Measurements from ENCODE around the gene IFITM10. TPM values are rescaled to one million over a fixed set of nuclear protein-coding genes. Genes with fewer than 3 reads are reported as not detected.

The IFITM10 gene
- total RNA-seq, 2 experiments from 2014 or later: 0.96 to 1.3 TPM

DNA sequence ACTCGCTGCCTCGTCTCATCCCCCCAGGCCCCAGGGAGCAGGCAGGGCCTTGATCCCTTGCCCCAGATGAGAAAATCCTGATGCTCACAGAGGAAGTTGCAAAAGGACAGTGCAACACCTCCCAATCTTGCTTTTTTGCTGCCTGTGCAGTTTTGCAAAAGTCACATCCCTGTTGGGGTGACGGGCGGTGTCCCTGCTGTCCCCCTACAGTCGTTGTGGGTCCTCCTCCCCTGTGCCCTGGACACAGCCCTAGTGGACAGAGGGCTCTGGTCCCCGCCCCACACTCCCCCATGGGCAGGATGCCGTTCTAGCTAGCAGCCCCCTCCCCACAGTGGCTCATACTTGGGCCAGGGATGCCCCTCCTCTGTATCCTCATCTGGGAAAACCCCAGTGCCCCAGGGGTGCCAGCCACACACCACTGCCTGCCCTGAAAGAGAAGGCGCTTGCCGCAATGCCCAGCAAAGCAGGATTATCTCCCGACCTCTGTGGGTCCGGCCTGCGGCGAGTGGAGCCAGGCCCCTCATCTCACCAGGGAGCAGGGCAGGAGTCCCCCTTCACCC, 31.7 kb upstream of the IFITM10 start:
- Mint-ChIP-seq H3K4me1 (peaks cover 8% of the 10 kb centered on the region), H3K4me3 (no peak overlapping the region), H3K9me3 (ENCODE audit: low read depth) (no peaks in the 10 kb centered on the region), H3K27me3 (no peaks in the 10 kb centered on the region), H3K27ac (no peak overlapping the region), H3K36me3 (no peaks in the 10 kb centered on the region)
- DNase-seq: no peak
- CTCF ChIA-PET: interaction anchor here (1.2 kb wide), 1 partner anchor 54 kb away, joined by 3 read pairs; no protein-coding TSS in a partner anchor
- no peak for ATAC-seq

DNA sequence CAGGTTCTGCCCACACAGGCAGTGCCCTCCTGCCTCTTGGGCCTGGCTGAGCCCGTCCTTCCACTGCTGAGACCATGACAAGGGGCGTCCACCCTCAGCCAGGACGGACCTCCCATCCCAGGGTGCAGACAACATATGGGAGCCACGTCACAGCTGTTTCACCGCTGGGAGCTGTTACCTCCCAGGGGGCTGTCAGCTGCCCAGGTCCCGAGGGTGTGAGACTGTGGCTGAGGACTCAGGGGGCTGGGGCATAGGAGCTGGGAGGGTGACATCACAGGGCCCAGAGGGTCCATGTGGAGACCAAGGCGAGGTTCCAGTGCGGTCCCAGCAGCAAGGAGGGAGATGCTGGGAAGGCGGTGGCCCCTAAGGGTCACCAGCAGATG, 31.2 kb upstream of the IFITM10 start:
- no peak overlapping the region for H3K4me3 Mint-ChIP-seq

DNA sequence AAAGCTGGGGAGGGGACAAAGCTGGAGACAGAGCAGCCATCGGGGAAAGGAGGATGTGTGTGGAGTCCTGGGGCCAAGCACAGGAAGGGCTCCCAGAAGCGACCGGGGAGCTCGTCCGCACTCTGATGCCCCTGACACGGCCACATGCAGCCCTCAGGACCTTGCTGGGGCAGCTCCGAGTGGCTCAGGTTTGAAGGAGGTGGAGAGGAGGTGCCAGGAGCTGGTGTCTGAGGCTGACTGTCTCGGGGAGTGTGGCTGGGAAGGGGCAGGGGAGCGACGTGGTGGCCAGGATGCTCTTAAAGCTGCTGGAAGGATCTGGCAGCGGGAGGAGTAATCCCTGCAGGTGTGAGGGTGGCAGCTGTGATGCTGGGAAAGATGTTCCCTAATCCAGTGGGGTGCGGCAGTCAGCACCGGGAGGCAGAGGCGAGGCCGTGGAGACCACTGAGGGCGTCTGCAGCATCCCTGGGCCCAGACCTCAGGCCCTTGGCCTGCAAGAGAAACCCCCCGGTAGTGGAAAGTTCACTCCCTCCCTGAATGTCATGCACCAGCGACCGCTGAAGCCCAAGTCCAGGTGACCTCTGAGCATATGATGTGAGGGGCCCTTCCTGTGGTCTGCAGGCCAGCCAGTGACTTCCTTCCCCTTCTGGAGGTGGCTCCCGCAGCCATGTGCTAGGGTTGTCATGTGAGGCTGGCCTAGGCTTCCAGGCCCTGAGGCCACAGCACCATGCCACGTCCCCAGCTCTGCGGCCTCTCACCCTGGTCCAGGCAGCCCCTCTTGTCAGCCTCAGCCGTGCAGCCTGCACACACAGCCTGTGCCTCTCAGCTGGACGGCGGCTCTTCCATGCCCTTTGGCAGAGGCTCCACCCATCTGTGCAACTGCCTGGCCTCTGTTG, 30.6 kb upstream of the IFITM10 start:
- no peak overlapping the region for H3K4me3 Mint-ChIP-seq
- CTCF ChIA-PET: interaction anchor here (1.2 to 2.4 kb wide), 2 partner anchors 55 to 87 kb away, joined by 3 to 7 read pairs; no protein-coding TSS in a partner anchor
- ATAC-seq (no peak), DNase-seq (no peak)
- peaks cover 8% of the 10 kb centered on the region for H3K4me1 Mint-ChIP-seq
- H3K27ac Mint-ChIP-seq: no peak overlapping the region
- no peaks in the 10 kb centered on the region for H3K9me3 Mint-ChIP-seq (ENCODE audit: low read depth)
- peaks cover 3% of the 10 kb centered on the region for H3K27me3 Mint-ChIP-seq
- no peaks in the 10 kb centered on the region for H3K36me3 Mint-ChIP-seq

More for the DNA sequence above, 31.2 kb upstream of the IFITM10 start:
- Mint-ChIP-seq H3K27ac (no peak overlapping the region), H3K36me3 (no peaks in the 10 kb centered on the region), H3K4me1 (peaks cover 8% of the 10 kb centered on the region), H3K9me3 (ENCODE audit: low read depth) (no peaks in the 10 kb centered on the region), H3K27me3 (peaks cover 2% of the 10 kb centered on the region)
- ATAC-seq (no peak), DNase-seq (no peak)
- CTCF ChIA-PET: interaction anchor here (1.2 kb wide), 1 partner anchor 55 kb away, joined by 3 read pairs; no protein-coding TSS in a partner anchor

DNA sequence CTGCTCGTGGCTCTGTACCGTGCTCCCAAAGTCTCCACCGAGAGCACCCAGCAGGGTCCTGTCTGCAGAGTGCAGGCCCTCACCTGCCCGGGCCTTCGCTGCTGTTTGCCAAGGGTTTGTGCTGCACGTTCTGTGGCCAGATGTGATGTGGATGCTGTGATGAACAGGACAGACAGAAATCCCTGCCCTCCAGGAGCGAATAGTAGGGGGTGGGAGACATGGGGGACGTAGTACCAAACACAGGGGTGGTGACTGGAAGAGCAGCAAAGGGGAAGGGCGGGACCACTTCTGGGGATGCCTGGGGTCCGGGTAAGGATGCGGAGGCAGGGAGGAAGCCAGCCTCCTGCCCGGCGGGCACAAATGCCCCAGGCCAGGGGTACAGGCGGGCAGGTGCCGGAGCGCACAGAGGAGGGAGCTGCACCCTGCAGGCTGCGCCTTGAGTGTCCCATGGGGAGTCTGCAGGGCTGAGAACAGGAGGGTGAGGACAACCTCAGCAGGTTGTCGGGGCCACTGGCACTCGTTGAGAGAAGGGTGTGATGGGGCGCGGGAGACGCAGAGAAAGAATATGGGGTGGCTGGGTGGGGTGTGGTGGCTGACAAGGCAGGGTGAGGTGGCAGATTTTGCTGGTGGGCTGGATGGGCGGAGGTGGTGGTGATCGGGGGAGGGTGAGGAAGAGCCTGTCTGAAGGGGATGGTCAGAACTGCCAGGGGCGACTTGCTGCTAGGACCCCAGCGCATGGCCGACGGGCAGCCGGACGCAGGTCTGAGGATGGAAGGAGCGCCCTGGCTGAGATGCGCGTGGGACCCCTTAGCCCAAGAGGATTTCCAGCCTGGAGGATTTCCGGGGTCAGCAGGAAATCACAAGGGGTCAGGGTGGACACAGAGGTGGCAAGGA, 29.7 kb upstream of the IFITM10 start:
- no peak for DNase-seq
- CTCF ChIA-PET: interaction anchor here (2.4 kb wide), 1 partner anchor 86 kb away, joined by 7 read pairs; no protein-coding TSS in a partner anchor
- no peaks in the 10 kb centered on the region for H3K36me3 Mint-ChIP-seq
- H3K27ac Mint-ChIP-seq: no peak overlapping the region
- H3K4me1 Mint-ChIP-seq: peaks cover 8% of the 10 kb centered on the region
- H3K27me3 Mint-ChIP-seq: peaks cover 3% of the 10 kb centered on the region
- no peaks in the 10 kb centered on the region for H3K9me3 Mint-ChIP-seq (ENCODE audit: low read depth)
- no peak for ATAC-seq
- H3K4me3 Mint-ChIP-seq: no peak overlapping the region

DNA sequence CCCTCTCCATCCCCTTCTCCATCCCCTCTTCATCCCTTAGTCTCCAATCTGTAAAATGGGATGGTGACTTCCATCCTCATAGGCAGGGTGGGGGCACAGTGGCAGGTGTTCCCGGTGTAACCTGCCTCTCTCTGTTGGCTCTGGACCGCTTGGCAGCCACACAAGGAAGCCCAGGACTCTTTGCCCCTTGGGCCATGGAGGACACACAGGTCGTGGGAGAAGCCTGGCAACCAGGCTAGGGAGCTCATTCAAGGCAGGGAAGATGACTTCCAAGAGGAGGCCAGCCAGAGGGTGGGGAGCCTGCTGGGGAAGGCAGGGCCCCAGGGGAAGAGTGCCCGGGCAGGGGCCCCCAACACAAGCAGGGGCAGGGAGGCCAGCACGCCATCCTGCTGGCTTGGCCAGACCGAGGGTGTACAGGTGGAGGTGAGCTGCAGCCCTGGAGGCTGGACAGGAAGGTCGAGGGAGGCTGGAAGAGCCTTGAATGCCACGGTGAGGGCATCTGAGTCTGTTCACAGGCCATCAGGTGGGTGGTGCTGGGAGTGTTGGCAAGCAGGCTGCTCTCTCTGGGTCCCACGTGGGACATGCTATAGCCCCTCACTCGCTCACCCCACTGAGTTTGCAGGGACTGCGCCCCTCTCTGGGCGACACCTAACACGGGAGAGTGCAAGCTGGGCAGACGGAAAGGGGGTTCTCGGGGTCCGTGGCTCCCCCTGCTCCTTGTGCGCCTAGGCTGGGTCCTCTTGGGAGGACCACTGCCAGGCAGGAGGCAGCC, 28.8 kb upstream of the IFITM10 start:
- CTCF ChIA-PET: interaction anchor here (1.0 to 2.4 kb wide), 2 partner anchors 26 to 85 kb away, joined by 3 to 7 read pairs; no protein-coding TSS in a partner anchor
- Mint-ChIP-seq H3K4me1 (peaks cover 8% of the 10 kb centered on the region), H3K36me3 (no peaks in the 10 kb centered on the region), H3K9me3 (ENCODE audit: low read depth) (no peaks in the 10 kb centered on the region), H3K27ac (no peak overlapping the region), H3K4me3 (no peak overlapping the region), H3K27me3 (peaks cover 3% of the 10 kb centered on the region)
- DNase-seq: no peak
- no peak for ATAC-seq

DNA sequence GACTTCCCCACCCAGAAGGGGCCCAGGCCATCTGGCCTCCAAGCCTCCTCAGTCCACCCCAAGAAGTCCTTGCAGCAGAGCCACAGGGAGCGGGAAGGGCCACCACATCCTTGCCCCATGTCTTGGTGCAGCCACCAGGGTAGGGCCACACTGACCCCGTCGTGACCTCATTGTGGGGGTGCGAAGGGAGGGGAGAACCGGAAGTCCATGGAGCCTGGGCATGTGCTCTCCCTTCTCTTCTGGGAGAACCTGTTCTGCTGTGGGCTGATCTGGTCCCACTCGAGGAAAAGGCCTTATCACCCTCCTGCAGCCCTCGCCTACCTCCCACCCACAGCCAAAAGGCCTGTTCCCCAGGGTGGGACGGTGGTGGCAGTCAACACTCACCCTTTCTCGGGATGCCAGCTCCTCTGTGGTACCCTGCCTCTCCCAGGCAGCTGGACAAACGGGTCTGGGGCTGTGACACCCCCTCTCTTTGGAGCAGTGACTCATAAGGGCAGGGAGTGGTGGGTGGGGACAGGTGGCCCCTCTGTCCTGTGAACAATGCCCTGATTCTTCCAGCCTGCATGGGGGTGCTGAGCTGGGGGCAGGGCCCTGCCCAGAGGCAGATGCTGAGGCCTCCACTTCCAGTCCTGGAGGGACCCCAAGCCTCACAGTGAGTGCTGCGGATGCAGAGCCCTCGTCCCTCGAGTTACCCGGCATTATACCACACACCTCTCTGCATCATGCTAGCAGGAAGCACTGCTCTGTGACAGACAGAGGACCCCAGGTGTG, 27.9 kb upstream of the IFITM10 start:
- Mint-ChIP-seq H3K27ac (no peak overlapping the region), H3K27me3 (peaks cover 3% of the 10 kb centered on the region), H3K4me3 (no peak overlapping the region), H3K9me3 (ENCODE audit: low read depth) (no peaks in the 10 kb centered on the region), H3K36me3 (no peaks in the 10 kb centered on the region), H3K4me1 (peaks cover 13% of the 10 kb centered on the region)
- CTCF ChIA-PET: interaction anchor here (1.0 to 2.4 kb wide), 2 partner anchors 27 to 85 kb away, joined by 3 to 7 read pairs; no protein-coding TSS in a partner anchor
- no peak for ATAC-seq
- DNase-seq: no peak

DNA sequence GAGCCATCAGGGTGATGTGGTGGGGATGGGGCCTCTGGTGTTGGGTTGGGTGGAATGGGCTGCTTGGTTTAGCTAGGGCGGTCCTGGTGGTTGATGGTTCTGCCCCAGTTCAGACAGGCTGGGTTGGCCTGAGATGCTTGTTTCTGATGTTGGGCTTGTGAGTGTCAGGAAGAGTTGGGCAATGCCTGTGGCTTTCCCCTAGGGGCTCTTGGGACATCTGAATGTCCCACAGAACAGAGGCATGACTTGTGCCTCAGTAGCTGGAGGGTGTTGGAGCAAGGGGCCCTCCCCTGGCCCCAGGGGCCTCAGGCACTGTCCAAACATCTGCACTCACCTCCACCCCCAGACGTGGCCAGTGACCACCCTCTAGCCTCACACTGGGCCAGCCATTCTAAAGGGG, 27.3 kb upstream of the IFITM10 start:
- Mint-ChIP-seq H3K9me3 (ENCODE audit: low read depth) (no peaks in the 10 kb centered on the region), H3K27ac (no peak overlapping the region), H3K4me1 (peaks cover 17% of the 10 kb centered on the region), H3K27me3 (peaks cover 3% of the 10 kb centered on the region), H3K36me3 (no peaks in the 10 kb centered on the region), H3K4me3 (no peak overlapping the region)
- no peak for DNase-seq
- ATAC-seq: no peak
- CTCF ChIA-PET: interaction anchor here (0.7 to 0.9 kb wide), 3 partner anchors 14 to 55 kb away, joined by 3 to 4 read pairs (median 3); no protein-coding TSS in a partner anchor

DNA sequence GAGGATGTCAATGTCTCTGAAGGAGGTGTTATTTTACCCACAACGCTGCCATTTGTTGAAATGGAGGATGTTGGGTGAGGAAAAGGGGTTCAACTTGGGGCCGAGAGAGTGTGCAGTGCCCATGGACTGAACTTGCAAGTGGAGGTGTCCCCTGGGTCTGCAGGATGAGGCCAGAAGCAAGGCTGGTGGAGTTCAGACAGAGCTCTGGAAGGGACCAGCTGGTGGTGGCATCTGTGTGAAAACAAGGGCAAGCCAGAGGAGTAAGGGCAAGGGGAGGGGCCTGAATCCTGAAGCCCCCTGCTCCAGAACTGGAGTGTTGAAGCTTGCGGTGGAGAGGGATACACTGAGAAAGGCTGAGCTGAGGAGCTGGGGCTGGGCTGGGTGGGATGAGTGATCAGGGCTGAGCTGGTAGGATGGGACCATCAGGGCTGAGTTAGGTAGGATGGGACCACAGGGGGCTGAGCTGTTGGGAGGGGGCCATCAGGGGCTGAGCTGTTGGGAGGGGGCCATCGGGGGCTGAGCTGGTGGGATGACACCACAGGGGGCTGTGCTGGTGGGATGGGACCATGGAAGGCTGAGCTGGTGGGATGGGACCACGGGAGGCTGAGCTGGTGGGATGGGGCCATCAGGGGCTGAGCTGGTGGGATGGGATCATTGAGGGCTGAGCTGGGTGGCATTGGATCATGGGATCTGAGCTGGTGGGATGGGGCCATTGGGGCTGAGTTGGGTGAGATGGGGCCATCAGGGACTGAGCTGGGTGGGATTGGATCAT, 26.7 kb upstream of the IFITM10 start:
- DNase-seq (no peak), ATAC-seq (no peak)
- Mint-ChIP-seq H3K4me3 (no peak overlapping the region), H3K27me3 (peaks cover 3% of the 10 kb centered on the region), H3K27ac (no peak overlapping the region), H3K9me3 (ENCODE audit: low read depth) (no peaks in the 10 kb centered on the region), H3K4me1 (peaks cover 23% of the 10 kb centered on the region), H3K36me3 (no peaks in the 10 kb centered on the region)
- CTCF ChIA-PET: interaction anchor here (0.7 to 0.9 kb wide), 3 partner anchors 15 to 56 kb away, joined by 3 to 4 read pairs (median 3); no protein-coding TSS in a partner anchor

DNA sequence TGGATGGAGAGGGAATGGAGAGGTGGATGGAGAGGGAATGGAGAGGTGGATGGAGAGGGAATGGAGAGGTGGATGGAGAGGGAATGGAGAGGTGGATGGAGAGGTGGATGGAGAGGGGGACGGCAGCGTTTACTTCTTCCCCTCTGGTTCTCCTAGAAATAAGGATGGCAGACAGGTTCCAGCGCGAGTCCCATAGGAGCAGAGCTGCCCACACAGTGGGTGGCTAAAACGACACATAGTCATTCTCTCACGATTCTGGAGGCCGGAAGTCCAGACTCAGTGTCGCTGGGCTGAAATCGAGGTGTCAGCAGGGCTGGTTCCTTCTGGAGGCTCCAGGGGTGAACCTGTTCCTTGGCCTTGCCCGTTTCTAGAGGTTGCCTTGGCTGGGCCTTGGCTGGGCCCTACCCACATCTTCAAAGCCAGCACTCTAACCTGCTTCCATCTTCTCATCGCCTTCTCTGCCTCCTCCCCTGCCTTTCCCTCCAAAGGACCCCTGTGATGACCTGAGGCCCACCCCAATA, 26.0 kb upstream of the IFITM10 start:
- no peak for DNase-seq
- Mint-ChIP-seq H3K4me1 (peaks cover 30% of the 10 kb centered on the region), H3K4me3 (no peak overlapping the region), H3K27me3 (peaks cover 3% of the 10 kb centered on the region), H3K9me3 (ENCODE audit: low read depth) (no peaks in the 10 kb centered on the region), H3K36me3 (no peaks in the 10 kb centered on the region), H3K27ac (no peak overlapping the region)
- CTCF ChIA-PET: no interaction called here
- no peak for ATAC-seq

DNA sequence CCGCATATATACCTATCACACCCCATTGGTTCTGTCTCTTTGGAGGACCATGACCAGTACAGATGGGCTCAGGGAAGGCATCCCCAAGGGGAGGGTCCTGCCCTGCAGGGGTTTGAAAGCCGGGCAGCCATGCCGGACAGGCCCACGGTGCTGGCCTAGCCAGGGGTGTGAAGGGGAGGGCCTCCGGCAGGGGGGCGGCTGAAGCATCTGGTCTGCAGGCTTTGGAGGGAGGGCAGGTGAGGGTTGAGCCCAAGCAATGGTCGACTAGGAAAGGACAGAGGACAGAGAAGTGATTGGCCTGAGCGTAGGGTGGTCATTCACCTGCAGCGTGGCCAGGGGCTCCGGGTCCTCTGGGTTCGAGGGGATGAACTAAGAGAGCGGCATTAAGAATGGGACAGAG, 24.5 kb upstream of the IFITM10 start:
- Mint-ChIP-seq H3K36me3 (no peaks in the 10 kb centered on the region), H3K4me1 (peaks cover 36% of the 10 kb centered on the region), H3K9me3 (ENCODE audit: low read depth) (no peaks in the 10 kb centered on the region), H3K27me3 (peaks cover 3% of the 10 kb centered on the region), H3K4me3 (no peak overlapping the region), H3K27ac (no peak overlapping the region)
- DNase-seq (no peak), ATAC-seq (no peak)
- CTCF ChIA-PET: interaction anchor here (2.4 to 2.6 kb wide), 2 partner anchors 11 to 58 kb away, joined by 9 to 10 read pairs; partner anchors contain the start of gene CTSD

DNA sequence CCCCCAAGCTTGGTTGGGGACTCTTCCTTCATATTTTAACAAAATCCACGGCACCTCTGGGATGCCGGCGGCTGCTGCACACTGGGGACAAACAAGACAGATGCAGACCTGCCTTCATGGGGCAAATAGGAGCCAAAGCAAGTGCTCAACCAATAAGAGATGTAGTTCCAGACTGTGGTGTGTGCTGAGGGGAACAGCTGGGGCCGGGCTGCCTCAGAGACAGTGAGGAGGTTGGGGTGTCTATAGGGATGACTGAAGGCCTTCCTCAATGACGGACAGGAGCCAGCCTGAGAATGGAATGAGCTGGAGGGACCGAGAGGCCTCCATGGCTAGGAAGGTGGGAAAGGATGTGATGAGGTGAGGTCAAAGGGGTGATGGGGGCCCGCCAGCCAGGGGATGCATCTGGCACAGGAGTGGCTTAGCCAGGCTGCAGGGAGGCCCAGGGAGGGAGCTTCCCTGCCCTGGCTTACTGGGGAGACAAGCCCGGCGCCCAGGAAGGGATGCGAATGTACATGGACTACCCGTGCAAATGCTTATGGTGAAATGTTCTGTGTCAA, 23.7 kb upstream of the IFITM10 start:
- H3K27me3 Mint-ChIP-seq: peaks cover 3% of the 10 kb centered on the region
- no peak overlapping the region for H3K27ac Mint-ChIP-seq
- CTCF ChIA-PET: interaction anchor here (2.4 to 2.6 kb wide), 3 partner anchors 10 to 80 kb away, joined by 9 to 20 read pairs (median 10); partner anchors contain the start of gene CTSD
- DNase-seq (no peak), ATAC-seq (no peak)
- H3K36me3 Mint-ChIP-seq: no peaks in the 10 kb centered on the region
- peaks cover 42% of the 10 kb centered on the region for H3K4me1 Mint-ChIP-seq
- no peak overlapping the region for H3K4me3 Mint-ChIP-seq
- no peaks in the 10 kb centered on the region for H3K9me3 Mint-ChIP-seq (ENCODE audit: low read depth)

Measured in activated CD8-positive, alpha-beta memory T cell treated with anti-CD3 and anti-CD28 coated beads, Interleukin-2, amount 10 ng/mL, durations not matched to agents 7 days and 5 days (primary cell).